ENCODE measurements around the gene CELF4.
A peak's percentile ranks its signal among the peaks of the same experiment; 100 is the strongest.

Gene CELF4

DNA sequence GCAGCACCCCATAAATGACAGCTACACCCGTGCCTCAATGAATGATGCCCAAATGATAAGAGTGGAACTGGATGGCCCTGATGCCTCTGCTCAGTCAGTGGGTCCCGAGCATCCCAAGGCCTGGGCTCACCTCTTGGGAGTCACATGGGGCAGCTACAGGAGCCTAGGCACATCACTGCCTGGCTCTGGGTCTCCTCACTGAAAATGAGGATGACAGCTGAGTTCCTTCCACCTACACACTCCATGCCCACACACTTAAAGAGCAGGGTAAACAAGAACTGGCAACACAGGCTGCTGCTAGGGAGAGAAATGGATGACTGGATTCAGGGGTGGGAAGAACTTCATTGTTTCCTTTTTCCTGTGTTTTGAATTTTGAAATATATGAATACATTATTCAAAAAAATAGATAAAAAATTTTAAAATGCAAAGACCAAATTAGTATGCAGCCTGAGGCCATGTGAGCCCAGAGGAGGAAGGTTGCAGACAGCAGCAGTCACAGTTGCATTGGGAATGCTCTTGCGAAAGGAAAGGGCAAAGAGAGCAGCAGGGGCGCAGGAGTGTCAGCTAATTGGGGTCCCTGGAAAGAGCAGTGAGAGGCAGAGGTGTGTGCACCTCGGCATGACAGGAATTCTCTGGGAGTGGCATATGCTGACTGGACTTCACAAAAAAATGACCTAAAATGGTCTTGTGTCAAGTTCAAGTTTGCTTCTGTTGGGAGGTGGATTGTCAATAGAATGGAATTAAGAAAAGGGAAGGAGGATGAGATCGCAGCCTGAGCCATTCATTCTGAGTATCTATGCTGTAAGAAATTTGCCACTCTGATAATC, 327.1 kb downstream of the CELF4 start:
- no peak for DNase-seq (ENCODE audit: low read depth, low spot score)

GRCh38 chr18:37235583-37235982, 330.0 kb downstream of the CELF4 start:
- DNase-seq (ENCODE audit: low read depth, low spot score) = no peak

- no peak for DNase-seq (ENCODE audit: low read depth, low spot score)
Observed at GRCh38 chr18:37231251-37231650, 334.3 kb downstream of the CELF4 start.

GRCh38 chr18:37230768-37231167, 334.8 kb downstream of the CELF4 start:
- DNase-seq (ENCODE audit: low read depth, low spot score) = no peak

GRCh38 chr18:37225279-37225678, 340.3 kb downstream of the CELF4 start:
- no peak for DNase-seq (ENCODE audit: low read depth, low spot score)

DNA sequence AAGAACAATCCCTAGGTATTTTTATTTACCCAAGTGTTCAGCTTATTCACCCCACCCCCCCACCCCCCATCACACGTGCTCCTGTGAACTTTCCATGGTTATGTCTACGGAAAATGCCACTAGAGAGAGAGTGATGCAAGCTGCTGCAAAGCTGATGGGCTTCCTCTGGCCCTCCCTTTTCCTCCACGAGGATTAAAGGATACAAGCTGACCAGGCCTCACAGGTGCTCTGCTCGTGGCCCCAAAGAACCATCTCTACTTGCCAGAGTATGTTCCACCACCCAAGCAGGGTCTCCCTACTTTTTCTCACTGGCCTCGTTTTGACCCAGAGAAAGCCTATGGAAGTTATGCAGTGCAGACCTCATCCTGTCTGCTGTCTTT, 342.6 kb downstream of the CELF4 start:
- DNase-seq (ENCODE audit: low read depth, low spot score) = no peak

DNA sequence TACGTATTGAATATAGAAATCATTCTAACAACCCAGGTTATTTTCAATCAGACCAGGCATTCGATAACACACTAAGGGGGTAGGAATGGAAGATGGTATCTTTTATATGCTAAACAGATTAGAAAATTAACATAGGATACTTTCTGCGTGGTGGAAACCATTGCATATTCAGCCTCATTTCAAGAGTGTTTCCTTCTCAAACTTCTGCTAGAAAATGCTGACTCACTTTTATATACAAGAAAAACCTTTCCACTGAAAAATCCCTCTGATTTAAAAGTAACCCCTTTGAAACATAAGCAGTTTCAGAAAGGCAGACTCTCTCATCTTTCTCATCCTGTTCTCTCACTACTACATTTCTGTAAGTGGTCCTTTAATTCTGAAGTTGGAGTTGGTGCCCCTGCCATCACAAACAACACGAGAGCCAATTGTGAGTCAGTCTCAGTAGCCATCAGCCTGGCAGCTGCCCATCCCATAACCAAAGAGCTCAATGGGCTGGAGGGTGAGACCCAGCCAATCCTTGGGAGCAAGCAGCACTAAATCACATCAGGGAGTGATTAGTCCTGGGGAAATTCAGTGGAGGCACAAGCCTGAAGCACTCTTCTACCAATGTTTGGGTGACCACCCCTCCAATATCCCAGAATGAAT, 343.1 kb downstream of the CELF4 start:
- DNase-seq (ENCODE audit: low read depth, low spot score) = no peak

- DNase-seq (ENCODE audit: low read depth, low spot score) = peak; percentile 59
Observed at GRCh38 chr18:37219257-37219656, 346.3 kb downstream of the CELF4 start.

GRCh38 chr18:37218022-37218590, 347.5 kb downstream of the CELF4 start:
- DNase-seq (ENCODE audit: low read depth, low spot score) = peak; percentile 74

DNA sequence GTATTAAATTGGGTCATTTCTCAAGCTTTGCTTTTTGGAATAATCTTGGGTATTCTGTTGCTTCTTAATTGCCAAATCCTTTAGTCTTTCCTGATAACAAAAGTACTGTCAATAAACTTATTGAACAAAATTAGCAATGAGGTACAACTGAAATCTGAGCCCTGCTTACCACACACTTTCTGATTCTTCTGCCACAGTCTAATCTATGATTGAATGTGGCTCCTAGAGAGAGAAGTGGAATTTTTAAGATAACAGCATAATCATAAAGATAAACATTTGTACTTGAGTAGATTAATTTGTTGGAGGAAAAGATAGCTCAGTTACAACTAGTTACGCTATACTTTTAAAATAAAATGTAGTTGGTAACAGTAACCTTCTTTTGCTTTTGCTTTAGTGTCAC, 354.8 kb downstream of the CELF4 start:
- DNase-seq (ENCODE audit: low read depth, low spot score) = no peak

GRCh38 chr18:37207343-37207742, 358.3 kb downstream of the CELF4 start:
- DNase-seq (ENCODE audit: low read depth, low spot score) = no peak

- DNase-seq (ENCODE audit: low read depth, low spot score) = no peak
Observed at GRCh38 chr18:37199741-37200140, 365.9 kb downstream of the CELF4 start.

Data from ELF-1 (cell line).